RWPE1 (cell line): Measurements from ENCODE around the gene DNMT3A.

Experiments
- CTCF ChIA-PET: fragments of 350-600 bp; sonication (Branson Sonifier 250); formaldehyde crosslinking; extraction: SDS; loops from one replicate; lab custom pipeline; 2021; lab: Yijun Ruan, JAX
- POLR2A ChIA-PET: fragments of 400-600 bp; formaldehyde crosslinking; extraction: SDS; loops from one replicate; lab custom pipeline; 2020; ENCODE audit warnings: antibody characterized with exemption; ENCODE audit not compliant: low non-redundant PET; lab: Yijun Ruan, JAX
- DNase-seq: peaks from one replicate; pipeline ENCODE4 v3.0.0; 2012; ENCODE audit warnings: low spot score
- H3K27ac ChIP-seq: fragments of 450-650 bp; 2 replicates; pipeline ENCODE4 v1.5.1; 2017
- TF ChIP-seq, protein P1 (sequence below): fragments of 450-650 bp; conservative IDR thresholded peaks from 2 replicates; pipeline ENCODE4 v1.5.1; 2017; ENCODE audit warnings: low read depth, mild to moderate bottlenecking

Gene DNMT3A

DNA sequence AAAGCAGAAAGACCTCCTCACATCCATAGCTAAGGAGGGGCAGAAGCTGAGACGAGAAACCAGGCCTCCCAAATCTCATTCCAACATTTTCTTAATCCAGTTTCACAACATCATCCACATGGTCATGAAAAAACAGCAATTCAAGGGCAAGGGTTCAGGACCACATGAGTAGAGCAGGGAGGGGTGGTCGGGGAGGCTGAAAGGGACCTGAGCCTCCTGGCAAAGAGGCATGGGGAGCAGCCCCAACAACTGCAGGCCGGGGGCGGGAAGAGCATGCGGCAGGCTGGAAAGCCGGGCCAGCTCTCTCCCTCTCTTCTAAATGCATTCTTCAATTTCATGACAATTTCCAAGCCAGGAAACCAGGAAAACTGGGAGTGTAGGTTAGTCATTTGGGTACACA, 76.7 kb downstream of the DNMT3A start:
- CTCF ChIA-PET: interaction anchor here (0.8 kb wide), 1 partner anchor 12 kb away, joined by 4 read pairs; no protein-coding TSS in a partner anchor
- POLR2A ChIA-PET: no interaction called here
- no peak for DNase-seq
- TF ChIP-seq, protein P1, sequence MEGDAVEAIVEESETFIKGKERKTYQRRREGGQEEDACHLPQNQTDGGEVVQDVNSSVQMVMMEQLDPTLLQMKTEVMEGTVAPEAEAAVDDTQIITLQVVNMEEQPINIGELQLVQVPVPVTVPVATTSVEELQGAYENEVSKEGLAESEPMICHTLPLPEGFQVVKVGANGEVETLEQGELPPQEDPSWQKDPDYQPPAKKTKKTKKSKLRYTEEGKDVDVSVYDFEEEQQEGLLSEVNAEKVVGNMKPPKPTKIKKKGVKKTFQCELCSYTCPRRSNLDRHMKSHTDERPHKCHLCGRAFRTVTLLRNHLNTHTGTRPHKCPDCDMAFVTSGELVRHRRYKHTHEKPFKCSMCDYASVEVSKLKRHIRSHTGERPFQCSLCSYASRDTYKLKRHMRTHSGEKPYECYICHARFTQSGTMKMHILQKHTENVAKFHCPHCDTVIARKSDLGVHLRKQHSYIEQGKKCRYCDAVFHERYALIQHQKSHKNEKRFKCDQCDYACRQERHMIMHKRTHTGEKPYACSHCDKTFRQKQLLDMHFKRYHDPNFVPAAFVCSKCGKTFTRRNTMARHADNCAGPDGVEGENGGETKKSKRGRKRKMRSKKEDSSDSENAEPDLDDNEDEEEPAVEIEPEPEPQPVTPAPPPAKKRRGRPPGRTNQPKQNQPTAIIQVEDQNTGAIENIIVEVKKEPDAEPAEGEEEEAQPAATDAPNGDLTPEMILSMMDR: no peak
- no peak overlapping the region for H3K27ac ChIP-seq

DNA sequence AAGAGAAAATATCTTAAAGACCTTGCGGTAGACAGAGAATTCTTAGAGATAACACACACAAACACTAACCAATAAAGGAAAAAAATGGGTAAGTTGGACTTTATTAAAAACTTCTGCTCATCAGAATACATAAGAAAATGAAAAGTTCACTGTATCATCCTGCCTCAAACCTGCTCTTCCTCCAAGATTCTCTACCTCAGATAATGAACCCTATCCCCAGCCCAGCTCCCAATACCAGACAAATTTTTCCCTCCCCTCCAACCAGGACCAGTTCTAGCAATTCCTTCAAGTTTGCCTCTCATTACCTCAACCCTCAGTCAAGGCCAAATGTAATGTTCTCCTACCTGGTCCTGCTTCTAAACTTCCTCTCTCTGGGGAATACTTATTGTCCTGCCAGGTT, 79.4 kb downstream of the DNMT3A start:
- POLR2A ChIA-PET: no interaction called here
- no peak for DNase-seq
- CTCF ChIA-PET: no interaction called here
- H3K27ac ChIP-seq: no peak overlapping the region
- TF ChIP-seq, protein P1: no peak

DNA sequence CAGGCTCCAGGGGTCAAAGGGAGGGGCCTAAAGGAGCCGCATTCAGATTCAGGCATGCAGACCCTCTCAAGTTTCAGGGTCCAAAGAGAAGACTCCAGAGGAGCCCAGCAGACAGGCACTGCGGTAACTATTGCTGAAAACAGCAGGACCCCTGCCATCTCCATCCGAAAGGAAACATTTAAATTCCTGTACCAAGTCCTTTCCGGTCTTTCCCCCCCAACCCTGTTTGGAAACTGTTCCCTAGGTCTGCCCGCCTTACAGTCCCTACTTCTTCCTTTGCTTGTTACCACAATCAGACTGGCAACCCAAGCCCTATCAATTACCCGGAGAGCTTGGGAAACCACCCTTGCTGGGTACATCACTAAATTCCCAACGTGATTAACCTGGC, 82.0 kb downstream of the DNMT3A start:
- CTCF ChIA-PET: no interaction called here
- no peak overlapping the region for H3K27ac ChIP-seq
- no peak for DNase-seq
- TF ChIP-seq, protein P1: no peak
- POLR2A ChIA-PET: no interaction called here

DNA sequence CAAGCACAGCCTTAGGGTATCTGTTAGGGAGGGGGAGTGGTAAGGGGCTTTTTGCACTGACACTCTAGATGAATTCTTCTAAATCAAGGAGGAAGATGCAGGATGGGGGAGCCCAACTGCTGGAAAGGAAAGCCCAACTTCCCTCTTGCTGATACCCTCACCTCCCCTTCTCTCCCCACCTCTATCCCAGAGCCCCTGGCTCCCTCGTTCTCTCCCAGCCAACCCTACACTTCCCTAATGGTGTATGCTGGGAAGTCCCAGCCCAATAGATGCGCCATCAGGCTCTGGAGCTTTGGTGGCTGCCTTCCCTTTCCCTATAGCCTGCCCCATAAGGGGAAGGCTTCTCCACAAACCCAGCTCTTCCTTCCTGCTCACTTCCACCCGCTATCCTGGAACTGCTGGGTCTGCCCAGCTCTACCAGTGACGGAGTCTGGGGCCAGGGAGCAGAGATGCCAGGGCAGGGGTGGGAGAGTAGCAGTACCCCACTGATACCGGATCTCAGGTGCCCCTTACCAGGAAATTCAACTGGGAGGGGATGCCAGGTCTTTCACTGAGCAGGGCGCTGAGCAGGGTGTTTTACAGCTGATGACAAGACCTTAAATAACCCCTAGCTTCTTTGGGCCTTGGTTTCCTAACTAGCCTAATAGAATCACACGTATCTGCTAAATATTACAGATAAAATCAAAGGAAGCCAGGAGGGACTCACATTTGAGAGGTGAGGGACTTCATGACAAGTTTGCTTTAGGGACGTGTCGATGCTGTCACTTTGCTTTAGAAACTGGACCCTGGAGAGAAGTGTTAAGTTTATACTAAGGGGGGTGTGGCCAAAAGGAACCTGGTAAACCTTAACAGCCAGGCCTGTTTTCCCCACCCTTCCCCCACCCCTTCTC, 82.6 kb downstream of the DNMT3A start:
- TF ChIP-seq, protein P1: no peak
- H3K27ac ChIP-seq: no peak overlapping the region
- DNase-seq: no peak
- ChIA-PET POLR2A (no interaction called here), CTCF (interaction anchor here (0.6 kb wide), 1 partner anchor 15 kb away, joined by 3 read pairs; no protein-coding TSS in a partner anchor)

DNA sequence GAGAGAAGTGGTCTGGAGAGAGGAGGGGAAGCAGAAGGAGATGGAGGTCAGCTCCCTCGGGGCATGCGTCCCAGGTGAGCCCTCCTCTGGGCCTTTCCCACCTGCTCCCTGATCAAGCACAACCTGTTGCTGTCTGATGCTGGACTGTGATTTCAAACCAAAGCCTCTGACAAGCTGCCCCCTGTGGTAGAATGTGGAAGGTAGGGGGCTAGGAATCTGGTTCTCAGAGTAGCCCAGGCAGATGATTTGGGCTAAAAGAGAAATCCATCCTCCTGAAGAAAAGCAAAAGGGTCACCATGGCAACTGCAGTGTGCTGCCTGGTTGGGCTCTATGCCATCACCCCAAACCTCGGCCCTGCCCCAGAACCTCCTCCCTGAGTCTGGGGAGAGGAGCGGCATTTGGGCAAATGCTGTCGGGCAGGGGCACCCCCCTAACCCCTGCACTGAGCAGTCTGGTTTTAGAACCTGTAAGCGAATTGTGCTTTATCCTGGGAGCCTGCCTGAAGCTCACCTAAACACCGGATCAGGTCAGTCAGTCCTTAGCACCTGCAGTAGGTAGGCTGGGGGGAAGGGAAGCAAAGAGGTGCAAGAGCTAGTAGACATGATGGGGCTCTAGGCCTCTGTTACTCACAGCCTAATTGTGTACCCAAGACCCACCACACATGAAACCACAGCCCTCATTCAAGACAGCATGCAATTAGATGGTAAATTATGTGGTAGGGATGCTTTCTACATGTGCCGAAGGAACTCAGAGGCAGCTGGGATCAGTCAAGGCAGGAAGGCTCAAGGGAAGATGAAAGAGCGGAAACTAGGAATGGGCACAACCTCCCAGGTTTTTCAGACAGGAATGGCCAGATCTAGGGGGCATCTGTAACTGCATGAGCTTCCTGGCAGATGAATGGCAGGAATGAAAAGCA, 83.5 kb downstream of the DNMT3A start:
- ChIA-PET CTCF (interaction anchor here (0.6 kb wide), 2 partner anchors 14 to 62 kb away, joined by 3 to 4 read pairs; no protein-coding TSS in a partner anchor), POLR2A (no interaction called here)
- H3K27ac ChIP-seq: no peak overlapping the region
- TF ChIP-seq, protein P1: no peak
- DNase-seq: no peak

DNA sequence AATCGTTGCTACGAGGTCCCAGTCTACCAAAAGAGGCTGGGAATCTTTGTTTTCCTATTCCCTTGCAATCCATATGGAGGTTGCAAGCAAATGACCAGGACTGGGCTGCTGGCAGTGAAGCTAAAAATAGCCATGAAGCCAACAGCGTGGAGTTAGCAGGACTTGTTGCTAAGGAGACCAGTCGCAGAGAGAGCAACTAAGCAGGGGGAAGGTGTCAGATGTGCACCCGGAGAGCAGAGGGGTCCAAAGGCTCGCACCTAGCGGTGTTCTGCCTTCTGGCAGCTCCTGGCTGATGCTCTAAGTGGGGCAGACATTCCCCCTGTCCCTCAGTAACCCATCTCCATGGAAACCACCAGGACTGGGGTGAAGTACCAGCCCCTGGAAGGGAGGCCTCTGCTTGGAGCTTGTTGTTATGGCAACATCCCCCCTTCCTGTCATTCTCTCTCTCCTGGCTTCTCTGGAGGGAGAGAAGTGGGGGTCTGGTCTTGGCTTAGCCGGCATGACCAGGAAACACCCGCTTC, 84.6 kb downstream of the DNMT3A start:
- DNase-seq: no peak
- H3K27ac ChIP-seq: no peak overlapping the region
- TF ChIP-seq, protein P1: no peak
- ChIA-PET POLR2A (no interaction called here), CTCF (interaction anchor here (0.7 kb wide), 1 partner anchor 10 kb away, joined by 3 read pairs; no protein-coding TSS in a partner anchor)
